GM18858 (cell line): ENCODE measurements around the gene SLC6A8.
"Not testable (repeated sequence)": the region's sequence is repeated elsewhere in the genome, so short reads cannot be mapped to it uniquely, and the experiment has no call there.

ENCODE experiments used
- ATAC-seq: cut with Tn5 transposase; IDR thresholded peaks from one replicate; pipeline ENCODE4 v1.9.1; 2021; ENCODE audit not compliant: unreplicated experiment

Gene SLC6A8

GRCh38 chrX:153728951-153729631, 41.4 kb downstream of the SLC6A8 start:
- no peak for ATAC-seq

GRCh38 chrX:153730115-153730514, 42.4 kb downstream of the SLC6A8 start:
- ATAC-seq: not testable (repeated sequence)

- ATAC-seq: no peak
Observed at GRCh38 chrX:153731117-153731844, 43.6 kb downstream of the SLC6A8 start.

DNA sequence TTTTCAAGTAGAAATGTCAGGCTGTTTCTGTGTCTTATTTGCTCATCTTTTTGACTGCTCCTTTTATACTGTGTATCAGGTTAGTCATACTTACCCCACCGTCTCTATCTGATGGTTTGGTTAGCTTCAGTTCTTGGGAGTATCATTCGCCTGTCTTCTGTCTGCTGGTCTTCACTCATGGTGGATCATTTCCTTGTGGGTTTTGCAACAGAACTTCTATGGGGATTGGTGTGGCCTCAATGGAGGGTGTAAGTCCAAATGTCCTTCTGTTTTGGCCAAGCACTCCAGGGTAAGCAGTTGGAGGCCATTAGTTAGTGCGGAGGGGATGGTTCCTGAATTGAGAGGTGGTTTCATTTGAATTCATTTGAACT, 44.1 kb downstream of the SLC6A8 start:
- ATAC-seq: no peak

DNA sequence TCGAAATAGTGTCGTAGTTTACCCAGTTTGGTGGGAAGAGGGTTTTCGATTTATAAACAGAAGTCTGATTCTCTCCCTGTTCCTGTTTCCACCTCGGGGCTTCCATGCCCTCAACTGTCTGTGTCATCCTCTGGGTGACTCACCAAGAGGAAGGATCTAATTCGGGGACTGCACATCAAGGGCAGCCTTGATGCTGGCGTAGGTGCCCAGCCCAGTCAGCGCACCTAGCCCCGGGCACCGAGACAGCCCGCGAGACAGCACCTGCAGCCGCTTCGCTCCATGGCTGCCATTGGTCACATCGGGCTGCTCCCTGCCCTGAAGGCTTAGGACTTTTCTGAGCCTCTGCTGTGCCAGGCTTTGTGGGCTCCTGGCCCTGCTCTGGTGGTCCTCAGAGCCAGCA, 44.7 kb downstream of the SLC6A8 start:
- no peak for ATAC-seq

- no peak for ATAC-seq
Observed at GRCh38 chrX:153733651-153734240, 46.0 kb downstream of the SLC6A8 start.

DNA sequence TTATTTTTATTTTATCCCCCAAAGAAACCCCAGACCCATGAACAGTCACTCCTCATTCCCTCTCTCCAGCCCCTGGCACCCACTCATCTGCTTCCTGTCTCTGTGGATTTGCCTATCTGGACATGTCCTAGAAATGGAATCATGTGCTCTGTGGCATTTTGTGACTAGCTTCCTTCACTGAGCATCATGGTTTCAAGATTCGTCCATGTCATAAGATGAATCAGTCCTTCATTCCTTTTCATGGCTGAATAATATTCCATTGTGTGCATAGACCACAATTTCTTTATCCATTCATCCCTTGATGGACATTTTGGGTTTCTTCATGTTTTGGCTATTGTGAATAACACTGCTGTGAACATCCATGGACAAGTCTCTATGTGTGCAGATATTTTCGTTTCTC, 47.1 kb downstream of the SLC6A8 start:
- ATAC-seq: no peak

DNA sequence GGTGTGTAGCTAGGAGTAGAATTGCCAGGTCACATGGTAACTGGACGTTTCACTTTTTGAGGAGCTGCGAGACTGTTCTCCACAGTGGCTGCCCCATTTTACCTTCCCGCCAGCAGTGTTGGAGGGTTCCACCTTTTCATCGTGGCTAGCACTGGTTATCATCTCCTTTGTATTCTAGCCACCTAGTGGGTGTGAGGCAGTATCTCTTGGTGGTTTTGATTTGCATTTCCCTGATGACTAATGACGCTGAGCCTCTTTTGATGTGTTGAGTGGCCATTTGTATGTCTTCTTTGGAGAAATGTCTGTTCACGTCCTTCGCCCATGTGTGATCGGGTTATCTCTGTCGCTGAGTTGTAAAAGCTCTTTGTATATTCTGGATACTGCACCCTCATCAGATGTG, 47.5 kb downstream of the SLC6A8 start:
- no peak for ATAC-seq

DNA sequence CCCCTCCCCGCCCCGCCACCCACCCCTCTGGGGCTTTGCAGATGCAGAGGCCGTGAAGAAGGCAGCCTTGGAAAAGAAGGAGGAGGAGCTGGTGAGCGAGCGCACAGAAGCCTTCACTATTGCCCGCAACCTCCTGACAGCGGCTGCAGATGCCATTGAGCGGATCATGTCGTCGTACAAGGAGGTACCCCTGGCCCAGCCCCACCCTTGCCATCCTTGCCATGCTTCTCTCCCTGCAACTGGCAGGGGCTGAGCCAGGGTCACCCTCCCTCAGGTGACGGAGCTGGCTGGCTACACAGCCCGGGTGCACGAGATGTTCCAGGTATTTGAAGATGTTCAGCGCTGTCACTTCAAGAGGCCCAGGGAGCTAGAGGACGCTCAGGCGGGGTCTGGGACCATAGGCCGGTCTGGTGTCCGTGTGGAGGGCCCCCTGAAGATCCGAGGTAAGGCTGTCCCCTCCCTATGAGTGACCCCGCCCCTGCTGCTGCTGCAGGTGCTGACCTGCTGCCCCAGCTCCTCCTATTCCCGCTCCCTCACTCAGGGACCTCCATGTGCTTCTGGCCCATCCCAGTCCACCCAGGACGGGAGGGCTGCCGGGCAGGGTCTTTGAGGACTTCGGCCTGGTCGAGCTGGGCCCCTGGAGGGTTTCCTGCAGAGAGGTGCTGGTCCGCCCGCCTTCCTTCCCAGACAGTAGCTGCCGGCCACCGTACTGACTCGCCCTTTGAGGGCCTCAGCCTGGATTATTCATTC, 48.5 kb downstream of the SLC6A8 start:
- no peak for ATAC-seq

DNA sequence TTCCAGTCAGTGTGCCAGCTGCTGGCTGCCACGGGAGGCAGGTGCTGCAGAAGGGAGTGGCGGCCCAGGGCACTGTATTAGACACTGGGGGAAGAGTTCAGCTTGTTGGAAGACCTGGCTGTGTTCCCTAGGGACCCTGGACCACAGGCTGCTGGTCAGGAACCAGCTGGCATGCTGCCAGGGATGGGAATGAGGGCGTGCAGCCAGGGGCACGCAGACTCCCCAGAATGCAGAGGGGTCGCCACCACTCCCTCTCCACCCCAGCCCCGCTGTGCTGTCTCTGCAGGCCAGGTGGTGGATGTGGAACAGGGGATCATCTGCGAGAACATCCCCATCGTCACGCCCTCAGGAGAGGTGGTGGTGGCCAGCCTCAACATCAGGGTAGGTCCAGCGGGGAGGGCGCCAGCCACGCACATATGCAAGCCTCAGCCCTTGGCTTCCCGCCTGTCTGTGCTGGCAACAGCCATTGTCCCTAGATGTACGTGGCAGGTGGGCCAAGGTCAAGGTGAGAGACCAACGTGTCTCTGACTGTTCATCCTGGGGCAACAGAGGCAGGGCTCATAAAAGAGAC, 49.2 kb downstream of the SLC6A8 start:
- ATAC-seq: no peak

DNA sequence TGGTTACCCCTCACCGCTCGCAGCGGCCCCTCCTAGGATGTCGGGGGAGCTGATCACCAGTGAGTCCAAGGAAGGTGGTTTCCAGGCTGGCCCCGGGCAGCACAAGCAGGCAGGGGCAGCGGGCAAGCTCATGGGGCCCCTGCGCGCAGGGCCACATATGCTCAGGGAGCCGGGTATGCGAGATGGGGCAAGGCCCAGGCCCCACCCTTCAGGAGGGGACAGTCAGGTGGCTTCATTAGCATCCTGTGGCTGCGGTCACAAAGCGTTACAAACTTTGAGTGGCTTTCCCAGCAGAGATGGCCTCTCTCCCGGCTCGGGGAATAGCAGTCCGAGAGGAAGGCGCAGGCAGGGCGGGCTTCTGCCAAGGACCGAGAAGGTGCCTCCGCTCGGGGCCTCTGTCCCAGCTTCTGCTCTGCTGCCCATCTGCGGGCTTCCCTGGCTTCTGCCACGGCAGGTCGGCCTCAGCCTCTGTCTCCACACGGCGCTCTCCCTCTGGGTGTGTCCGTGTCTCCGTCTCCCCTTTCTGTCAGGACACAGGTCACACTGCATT, 50.4 kb downstream of the SLC6A8 start:
- no peak for ATAC-seq

DNA sequence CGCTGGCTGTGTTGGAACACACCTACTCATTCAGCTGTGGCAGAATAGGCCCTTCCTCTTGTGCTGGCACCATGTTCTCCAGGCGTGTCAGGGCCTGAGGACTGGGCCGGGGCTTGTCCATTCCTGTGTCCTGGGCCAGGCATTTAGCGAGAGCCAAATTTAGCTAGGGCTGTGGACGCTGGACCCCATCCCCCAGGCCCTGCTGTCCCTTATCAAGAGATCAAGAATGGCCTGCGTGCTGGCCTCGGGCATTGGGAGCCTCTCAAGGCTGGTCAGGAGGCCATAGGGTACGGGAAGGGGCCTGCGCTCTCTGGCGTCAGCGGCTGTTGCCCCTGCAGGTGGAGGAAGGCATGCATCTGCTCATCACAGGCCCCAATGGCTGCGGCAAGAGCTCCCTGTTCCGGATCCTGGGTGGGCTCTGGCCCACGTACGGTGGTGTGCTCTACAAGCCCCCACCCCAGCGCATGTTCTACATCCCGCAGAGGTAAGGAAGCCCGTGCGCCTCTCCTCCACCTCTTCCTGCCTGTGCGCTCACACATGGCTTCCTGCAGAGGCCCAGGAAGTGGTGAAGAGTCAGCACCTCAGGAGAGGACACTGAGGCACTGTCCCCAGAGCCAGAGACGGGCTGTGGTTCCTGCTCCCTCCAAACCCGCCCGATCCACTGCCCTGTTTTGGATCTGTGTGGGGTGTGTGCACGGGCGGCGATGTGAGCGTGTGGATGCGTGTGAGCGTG, 52.2 kb downstream of the SLC6A8 start:
- ATAC-seq: no peak

DNA sequence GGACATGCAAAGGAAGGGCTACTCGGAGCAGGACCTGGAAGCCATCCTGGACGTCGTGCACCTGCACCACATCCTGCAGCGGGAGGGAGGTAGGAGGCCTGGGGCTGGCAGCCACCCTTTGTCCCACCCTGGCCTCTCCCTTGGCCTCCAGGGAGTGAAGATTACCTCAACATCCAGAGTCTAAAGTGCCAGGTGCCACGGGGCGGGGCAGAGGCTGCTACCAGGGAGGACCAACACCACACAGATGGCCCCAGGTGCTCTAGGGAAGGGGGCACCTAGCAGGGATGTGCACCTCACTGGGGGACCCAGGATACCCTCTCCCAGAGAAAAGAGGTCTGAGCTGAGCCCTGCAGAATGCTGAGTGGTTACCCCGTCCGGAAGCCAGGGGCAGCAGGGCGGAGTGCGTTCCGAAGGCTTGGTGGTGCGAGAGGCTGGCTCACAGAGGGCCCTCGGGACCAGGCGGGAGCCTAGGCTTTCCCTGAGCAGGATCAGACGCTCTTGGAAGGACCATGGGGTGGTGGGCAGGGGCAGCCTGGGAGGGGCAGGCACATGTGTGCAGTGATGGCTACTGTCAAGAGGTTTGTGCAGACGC, 53.0 kb downstream of the SLC6A8 start:
- no peak for ATAC-seq

GRCh38 chrX:153741446-153741845, 53.7 kb downstream of the SLC6A8 start:
- ATAC-seq: no peak

DNA sequence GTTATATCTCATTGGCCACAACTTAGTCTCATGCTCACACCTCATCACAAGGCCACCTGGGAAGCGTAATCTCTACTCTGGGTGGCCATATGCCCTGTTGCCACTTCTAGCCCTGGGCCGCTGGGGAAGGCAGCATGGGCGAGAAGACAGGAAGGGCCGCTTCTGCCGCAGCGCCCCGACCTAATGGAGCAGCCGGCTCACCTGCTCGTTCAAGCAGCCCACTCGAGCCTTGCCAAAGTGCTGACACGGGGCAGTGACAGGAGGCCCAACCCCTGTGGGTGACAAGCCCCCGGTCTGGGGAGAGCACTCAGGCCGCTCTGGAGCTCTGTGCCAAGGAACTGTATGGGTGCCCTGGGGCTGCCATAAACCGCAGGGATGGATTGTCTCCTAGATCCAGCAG, 54.4 kb downstream of the SLC6A8 start:
- ATAC-seq: not testable (repeated sequence)

- ATAC-seq: not testable (repeated sequence)
Observed at GRCh38 chrX:153742796-153743467, 55.2 kb downstream of the SLC6A8 start.

DNA sequence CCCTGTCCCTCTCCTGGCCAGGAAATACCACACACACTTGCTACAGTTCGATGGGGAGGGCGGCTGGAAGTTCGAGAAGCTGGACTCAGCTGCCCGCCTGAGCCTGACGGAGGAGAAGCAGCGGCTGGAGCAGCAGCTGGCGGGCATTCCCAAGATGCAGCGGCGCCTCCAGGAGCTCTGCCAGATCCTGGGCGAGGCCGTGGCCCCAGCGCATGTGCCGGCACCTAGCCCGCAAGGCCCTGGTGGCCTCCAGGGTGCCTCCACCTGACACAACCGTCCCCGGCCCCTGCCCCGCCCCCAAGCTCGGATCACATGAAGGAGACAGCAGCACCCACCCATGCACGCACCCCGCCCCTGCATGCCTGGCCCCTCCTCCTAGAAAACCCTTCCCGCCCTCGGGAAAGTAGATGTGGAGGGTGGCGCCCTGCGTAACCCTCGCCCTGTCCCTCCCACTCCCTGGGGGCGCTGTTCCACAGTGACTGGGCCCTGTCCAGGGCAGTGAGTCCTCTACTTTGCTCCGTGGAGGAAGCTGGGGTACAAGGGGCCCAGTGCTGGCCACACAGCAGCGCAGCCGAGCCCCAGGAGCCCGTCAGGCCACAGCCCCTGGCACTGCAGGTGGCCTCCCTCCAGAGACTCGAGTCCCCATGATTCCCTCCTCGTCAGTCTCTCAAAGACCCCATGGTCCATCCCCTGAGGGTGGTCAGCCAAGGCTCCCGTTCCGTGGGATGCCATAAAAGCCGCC, 55.9 kb downstream of the SLC6A8 start:
- ATAC-seq: not testable (repeated sequence)

DNA sequence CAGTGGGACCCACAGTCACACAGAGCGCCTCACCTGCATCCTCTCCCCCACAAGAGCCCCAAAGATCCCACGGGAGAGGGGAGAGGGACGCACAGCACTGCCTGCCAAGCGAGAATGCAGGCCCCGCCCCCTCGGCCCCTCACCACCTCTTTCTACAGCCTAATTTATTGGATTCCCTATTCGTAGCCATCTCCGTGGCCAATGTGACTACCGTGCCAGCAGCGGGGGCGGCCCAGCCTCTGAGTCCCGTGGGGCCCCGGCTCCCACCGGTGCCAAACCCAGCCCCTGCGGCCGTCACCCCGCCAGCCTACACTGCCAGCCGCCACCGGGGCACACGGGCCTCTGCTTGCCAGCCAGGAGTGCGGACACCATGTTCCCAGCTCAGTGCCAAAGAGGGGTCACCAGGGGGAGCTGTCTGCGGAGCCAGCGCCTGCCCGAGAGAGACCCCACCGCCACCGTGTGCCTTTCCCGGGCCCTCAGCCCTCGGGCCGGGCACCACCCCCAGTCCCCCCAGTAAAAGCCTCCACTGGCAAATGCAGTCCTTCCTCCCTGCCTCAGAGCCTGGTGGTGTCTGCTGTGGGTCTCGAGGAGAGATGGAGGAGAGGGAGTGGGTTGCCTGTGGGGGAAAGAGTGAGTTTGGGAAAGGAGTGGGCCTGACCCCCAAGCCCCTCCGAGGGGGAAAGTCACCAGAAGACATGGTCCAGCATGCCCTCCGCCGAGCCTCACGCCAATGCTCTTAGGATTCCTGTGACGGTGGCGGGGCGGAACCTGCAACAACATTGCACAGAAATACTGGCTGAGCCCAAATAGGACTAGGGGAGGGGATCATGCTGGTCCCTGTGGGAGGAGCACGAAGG, 56.7 kb downstream of the SLC6A8 start:
- no peak for ATAC-seq
